ENCODE results near the gene ATAD3C. TPM values are rescaled to one million over a fixed set of nuclear protein-coding genes. Genes with fewer than 3 reads are reported as not detected.

The ATAD3C gene
- total RNA-seq (ENCODE audit: low replicate concordance) = 1.8 and 2.4 TPM in 2 replicates
- long read RNA-seq = 0 reads

GRCh38 chr1:1449099-1449739 is at the start of gene ATAD3C:
TSS of gene ATAD3C (plus strand) at chr1:1449689. CDS start at chr1:1450684, 995 bp downstream.
- Mint-ChIP-seq H3K27ac (no peak within 1 kb of the TSS), H3K4me1 (ENCODE audit: unreplicated experiment) (no peaks in the 10 kb centered on the region), H3K9me3 (no peaks in the 10 kb centered on the region), H3K36me3 (no peaks in the 10 kb centered on the region), H3K4me3 (no peak within 1 kb of the TSS), H3K27me3 (peaks cover 7% of the 10 kb centered on the region)
- no peak for DNase-seq (ENCODE audit: extremely low spot score, unreplicated experiment)
- TF ChIP-seq CTCF (conservative IDR thresholded peaks at IDR 0.05) = no peak

GRCh38 chr1:1399872-1400575 is 49.5 kb upstream of the ATAD3C start:
- TF ChIP-seq CTCF (conservative IDR thresholded peaks at IDR 0.05) = no peak
- H3K36me3 Mint-ChIP-seq = peaks cover 23% of the 10 kb centered on the region
- peak overlapping the region; percentile 89 for H3K4me3 Mint-ChIP-seq
- H3K27ac Mint-ChIP-seq = peak overlapping the region; percentile 72
- no peaks in the 10 kb centered on the region for H3K27me3 Mint-ChIP-seq
- peaks cover 16% of the 10 kb centered on the region for H3K4me1 Mint-ChIP-seq (ENCODE audit: unreplicated experiment)
- H3K9me3 Mint-ChIP-seq = no peaks in the 10 kb centered on the region
- DNase-seq (ENCODE audit: extremely low spot score, unreplicated experiment) = no peak

GRCh38 chr1:1400576-1401456 is 48.7 kb upstream of the ATAD3C start:
- TF ChIP-seq CTCF (conservative IDR thresholded peaks at IDR 0.05) = no peak
- Mint-ChIP-seq H3K9me3 (no peaks in the 10 kb centered on the region), H3K27ac (peak overlapping the region; percentile 72), H3K4me3 (peak overlapping the region; percentile 89), H3K4me1 (ENCODE audit: unreplicated experiment) (peaks cover 16% of the 10 kb centered on the region), H3K27me3 (no peaks in the 10 kb centered on the region), H3K36me3 (peaks cover 16% of the 10 kb centered on the region)
- no peak for DNase-seq (ENCODE audit: extremely low spot score, unreplicated experiment)

GRCh38 chr1:1401457-1402010 is 48.0 kb upstream of the ATAD3C start:
- TF ChIP-seq CTCF (conservative IDR thresholded peaks at IDR 0.05) = no peak
- no peaks in the 10 kb centered on the region for H3K9me3 Mint-ChIP-seq
- peak overlapping the region; percentile 77 for H3K4me3 Mint-ChIP-seq
- H3K27ac Mint-ChIP-seq = peak overlapping the region; percentile 86
- H3K4me1 Mint-ChIP-seq (ENCODE audit: unreplicated experiment) = peaks cover 16% of the 10 kb centered on the region
- DNase-seq (ENCODE audit: extremely low spot score, unreplicated experiment) = no peak
- peaks cover 16% of the 10 kb centered on the region for H3K36me3 Mint-ChIP-seq
- no peaks in the 10 kb centered on the region for H3K27me3 Mint-ChIP-seq

Measured in type B pancreatic cell (in vitro differentiated cells).